Stimulated activated CD8-positive, alpha-beta memory T cell treated with anti-CD3 and anti-CD28 coated beads, Interleukin-15, amount 100 ng/mL, for 1 hour (primary cell): ENCODE measurements around the gene ZNF827.

Source experiments
- DNase-seq: peaks from one replicate; pipeline ENCODE4 v3.0.0-alpha.2; 2020; ENCODE audit warnings: low read depth

The ZNF827 gene

DNA sequence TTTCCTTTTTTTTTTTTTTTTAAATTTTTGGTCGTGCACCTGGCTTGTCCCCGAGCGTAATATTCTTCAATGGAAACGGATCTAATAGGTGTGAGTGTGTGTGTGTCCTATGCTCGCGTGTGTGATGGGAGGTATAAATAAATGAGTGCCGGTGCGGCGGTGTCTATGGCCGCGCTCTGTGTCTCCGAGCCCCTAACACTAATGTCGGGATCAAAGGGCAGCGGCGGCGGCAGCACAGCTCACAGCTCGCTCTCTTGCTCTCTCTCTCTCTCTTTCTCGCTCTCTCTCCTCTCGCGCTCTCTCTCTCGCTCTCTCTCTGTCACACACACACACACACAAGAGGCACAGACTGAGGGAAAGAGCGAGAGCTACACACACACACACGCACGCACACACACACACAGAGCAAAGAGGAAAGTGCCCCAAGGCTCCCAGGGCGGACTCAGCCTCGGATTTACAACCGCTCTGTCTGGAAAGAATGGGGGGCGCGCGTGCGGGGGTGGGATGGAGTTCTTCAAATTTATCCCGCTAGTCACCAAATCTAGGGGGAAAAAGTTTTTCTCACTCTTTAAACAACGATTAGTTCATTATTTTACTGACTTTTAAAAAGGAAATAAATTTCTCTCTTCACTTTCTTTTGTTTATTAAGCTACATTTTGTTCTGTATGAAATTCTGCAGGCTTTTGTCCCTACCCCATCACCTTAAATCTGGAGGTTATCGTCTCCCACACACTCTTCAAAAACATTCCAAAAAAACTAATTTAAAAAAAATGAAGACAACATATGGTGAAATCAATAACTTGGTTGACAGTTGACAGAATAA lies at the start of gene ZNF827:
TSS of gene ZNF827 (minus strand) at position 206 of the 823 bp plus-strand sequence. CDS start 416 bp downstream, outside the sequence.
- DNase-seq: peak; percentile 39

DNA sequence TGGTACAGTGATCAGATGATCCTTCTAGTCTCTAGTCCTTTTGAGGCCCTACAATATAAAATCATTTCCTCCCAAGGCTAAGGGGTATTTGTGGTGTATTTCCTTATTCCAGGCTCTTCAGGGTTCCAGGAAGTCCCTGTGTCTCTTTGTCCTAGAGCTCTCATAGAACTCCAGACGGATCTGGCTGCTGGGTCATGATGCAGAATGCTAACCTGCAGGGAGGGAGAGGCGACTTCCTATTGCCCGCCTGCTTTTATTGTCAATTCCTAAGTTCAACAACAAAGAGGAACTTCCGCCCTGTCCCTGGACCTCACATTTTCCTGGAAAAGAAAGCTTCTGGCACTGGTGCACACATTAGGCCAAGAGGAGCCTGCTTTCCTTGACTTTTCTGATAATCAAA lies 45.9 kb upstream of the ZNF827 start:
- no peak for DNase-seq

DNA sequence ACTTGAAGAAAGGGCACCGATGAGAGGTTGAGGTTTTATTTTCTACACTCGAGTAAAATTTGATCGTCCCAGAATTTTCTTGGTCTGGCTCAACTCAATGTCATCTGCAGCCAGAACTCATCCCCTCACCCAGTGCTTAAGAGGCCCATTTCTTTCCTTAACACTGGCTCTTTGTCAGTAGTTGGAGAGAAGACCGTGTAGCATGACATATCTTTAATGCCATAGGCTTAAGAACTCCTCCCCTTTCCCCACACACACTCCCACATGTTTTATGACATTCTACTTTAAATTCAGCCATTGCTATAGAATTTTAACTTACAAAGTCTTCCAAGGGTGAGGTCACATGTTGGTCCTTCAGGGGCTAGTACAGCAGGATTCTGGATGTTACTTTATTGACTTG lies 44.2 kb upstream of the ZNF827 start:
- DNase-seq: no peak

DNA sequence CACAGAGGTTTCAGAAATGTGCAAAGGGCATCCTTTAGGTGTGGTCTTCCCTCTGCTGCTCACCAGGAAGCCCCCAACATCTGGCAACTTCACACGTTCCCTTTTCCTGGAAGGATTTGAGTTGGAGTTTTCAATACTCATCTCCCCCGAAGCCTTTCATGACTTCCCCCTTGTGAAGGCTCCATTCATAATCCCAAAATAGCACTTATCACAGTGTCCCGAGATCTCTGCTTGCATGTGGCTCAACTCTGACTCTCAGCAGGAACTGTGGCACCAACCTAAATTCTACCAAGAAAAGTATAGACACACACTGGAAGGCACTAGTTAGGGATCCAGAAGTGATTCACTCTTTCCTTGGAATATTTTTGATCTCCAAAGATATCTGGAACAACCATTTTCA lies 40.5 kb upstream of the ZNF827 start:
- no peak for DNase-seq

DNA sequence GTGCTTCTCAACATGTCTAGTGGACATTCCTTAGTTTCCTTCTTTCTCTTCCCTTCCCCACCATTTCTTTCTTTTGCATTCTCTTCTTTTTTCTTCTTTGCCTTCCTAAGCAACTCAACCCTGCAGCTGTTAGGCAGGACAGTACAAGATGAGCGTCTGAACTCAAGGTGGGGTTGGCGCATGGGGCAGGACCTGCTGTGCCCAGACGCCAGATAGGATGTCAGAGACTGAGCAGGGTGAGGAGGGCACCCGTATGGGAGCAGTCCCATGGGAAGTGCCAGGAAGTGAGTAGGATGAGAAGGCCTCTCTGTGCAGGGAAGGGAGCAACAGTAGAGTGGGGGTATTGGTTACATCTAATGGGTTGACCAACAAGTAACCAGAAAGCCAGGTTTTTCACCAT lies 38.1 kb upstream of the ZNF827 start:
- DNase-seq: no peak

DNA sequence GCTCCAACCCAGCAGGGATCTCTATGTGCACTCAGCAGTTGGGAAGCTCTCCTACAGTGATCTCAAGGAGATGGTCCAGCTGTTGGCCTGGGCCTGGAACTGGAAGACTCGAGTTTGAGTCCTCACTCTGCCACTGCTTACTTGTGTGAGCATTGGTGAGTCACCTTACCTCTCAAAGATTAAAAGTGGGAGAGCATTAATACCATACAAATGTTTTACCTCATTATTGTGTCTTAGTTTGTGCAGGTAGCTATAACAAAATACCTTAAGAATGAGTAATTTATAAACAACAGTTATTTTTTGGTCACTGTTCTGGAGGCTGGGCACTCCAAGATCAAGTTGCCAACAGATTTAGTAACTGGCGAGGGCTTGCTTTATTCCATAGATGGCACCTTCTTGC lies 21.4 kb upstream of the ZNF827 start:
- no peak for DNase-seq

DNA sequence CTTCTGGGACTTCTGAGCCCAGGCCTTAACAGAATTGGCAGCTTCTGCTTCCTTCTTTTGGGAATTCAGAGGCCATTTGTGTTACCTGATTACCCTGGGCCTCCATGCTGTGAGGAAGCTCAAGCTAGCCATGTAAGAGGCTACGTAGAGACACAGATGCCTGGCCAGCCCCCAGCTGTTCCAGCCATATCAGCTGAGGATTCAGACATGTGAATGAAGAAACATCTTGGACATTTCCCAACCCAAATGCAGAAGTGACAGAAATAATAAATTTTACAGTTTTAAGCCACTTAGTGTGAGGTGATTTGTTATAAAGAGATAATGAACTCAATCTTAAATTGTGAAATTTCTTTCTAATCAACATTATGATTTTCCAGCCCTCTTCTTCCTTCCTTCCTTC lies 18.7 kb upstream of the ZNF827 start:
- DNase-seq: no peak

DNA sequence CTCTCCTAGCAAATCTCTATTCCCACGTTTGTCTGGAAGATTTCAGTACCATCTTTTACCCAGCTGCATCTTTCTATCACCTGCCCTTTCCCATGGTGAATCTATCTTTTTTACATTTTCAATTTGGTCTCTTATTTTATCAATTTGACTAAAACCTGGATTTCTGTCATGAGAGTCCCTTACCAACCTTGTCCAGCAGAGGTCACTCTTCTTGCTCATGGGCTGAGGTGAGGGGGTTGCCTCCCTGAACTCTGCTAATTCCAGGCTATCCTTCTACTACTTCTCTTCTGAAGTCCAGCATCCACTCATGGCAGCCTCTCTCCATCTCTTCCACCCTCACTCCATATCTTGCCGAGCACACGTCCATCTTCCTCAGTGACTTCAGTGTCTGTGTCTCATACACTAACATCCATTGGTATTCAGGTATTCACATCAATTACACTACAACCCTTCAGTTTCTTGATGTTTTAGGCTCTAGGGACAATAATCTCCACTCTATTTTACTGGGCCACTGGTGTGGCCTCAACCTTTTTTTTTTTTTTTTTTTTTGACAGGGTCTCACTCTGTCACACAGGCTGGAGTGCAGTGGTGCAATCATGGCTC lies 17.8 kb upstream of the ZNF827 start:
- DNase-seq: peak; percentile 8

- no peak for DNase-seq
Observed at GRCh38 chr4:145954924-145955339, 16.3 kb upstream of the ZNF827 start.

DNA sequence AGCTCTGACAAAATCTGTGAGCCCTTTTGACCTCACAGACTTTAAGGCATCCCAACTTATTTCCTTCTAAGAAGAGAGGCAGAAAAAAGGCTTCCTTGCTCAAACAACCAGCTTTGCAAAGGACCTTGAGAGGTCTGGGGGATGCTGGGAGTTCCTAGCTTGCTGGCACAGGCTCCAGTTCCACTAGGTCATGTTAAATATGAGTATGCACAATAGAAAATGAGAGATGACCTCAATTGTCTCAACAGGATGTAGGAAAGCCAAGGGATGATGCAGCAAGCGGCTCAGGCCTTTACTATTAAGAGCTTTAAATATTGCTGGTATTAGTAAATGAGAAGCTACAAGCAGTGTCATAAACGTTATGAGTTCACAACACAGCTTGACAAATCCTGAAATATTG lies 13.3 kb upstream of the ZNF827 start:
- no peak for DNase-seq

- DNase-seq: no peak
Observed at GRCh38 chr4:145945431-145946155, 7.0 kb upstream of the ZNF827 start.

GRCh38 chr4:145944886-145945285 lies 6.3 kb upstream of the ZNF827 start:
- DNase-seq: no peak

GRCh38 chr4:145939856-145940255 lies 1.2 kb upstream of the ZNF827 start:
- DNase-seq: no peak

- no peak for DNase-seq
Observed at GRCh38 chr4:145939441-145939750, 773 bp upstream of the ZNF827 start.

DNA sequence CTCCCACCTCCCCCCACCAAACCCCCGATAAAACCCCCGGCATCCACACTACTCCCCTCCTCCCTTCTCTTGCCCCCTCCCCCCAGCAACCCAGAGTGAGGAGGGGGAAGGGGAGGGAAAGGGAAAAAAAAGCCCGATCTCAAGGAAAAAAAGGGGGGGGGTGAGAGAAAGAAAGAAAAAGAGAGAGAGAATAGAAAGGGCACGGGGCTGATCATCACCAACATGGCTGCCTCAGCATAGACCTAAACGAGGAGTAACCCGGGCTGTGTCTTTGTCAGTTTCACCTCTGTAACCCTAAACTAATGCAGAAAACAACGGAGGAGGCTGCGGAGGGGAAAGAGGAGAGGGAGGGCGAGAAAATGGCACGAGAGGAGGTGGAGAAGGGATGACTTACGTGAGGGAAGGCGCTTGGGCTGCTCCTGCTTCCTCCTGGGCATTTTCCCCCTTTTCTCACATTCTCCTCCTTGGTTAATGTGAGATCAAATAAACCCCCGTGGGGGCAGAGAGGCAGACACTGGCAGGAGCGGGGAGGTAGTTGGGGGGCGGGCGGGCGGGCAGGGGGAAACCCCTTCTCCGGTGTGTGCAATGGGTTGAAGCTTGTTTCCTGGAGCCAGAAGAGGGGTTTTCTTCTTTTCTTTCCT lies 532 bp downstream of the ZNF827 start:
- no peak for DNase-seq

- peak; percentile 8 for DNase-seq
Observed at GRCh38 chr4:145936997-145937901, 1.4 kb downstream of the ZNF827 start.

GRCh38 chr4:145936142-145936996 lies 2.3 kb downstream of the ZNF827 start:
- DNase-seq: peak; percentile 34

- no peak for DNase-seq
Observed at GRCh38 chr4:145935253-145936141, 3.1 kb downstream of the ZNF827 start.

DNA sequence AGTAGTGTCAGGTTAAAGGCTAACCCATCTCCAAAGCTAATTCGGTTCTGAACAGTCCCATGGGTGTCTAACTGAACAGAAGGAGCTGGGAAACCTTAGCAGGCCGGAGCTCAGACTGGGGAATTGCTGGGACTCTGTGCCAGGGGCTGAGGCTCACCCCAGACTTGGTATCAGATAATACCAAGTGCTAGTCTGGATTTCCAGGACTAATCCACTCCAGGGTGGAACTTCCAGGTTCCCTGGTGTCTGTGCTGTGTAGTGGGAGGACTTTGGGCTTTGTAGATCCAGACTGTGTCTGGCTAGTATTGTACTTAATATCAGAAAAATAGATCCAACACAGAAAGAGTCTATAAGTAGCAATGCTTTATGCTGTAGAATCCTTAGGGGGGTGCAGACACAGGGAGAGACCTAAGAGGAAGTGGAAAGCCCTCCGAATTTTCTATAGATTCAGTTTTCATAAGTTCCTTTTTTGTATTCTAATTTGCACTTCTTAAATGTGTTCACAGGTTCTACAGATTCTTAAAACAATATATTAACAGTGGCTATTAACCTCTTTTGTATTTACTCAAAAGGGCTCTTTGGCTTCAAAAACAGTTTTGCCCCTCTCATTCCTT lies 4.1 kb downstream of the ZNF827 start:
- DNase-seq: no peak
